SIG-M5 treated with dmso at 0.1 percent for 504 hours (cell line): ENCODE results near the gene DAPK2.

Experiments
- DNase-seq: peaks from one replicate; lab custom pipeline; 2025; ENCODE audit not compliant: unreplicated experiment; lab: John Stamatoyannopoulos, UW

Gene DAPK2

GRCh38 chr15:63945007-63945788, 101.1 kb downstream of the DAPK2 start:
- DNase-seq = peak; percentile 56

DNA sequence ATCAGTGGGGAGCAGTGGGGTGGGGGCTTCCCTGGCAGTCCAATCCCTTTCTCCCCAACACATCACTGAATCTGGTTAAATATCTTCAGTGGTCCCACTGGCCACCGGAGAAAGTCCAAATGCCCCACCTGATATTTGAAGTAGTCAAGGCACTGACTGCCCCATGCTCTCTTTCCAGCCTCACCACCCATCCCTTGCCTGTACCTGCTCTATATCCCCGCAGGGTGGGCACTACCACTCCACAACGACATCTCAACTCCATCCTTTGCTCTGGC, 101.7 kb downstream of the DAPK2 start:
- DNase-seq = no peak

GRCh38 chr15:63943829-63944680, 102.2 kb downstream of the DAPK2 start:
- DNase-seq = no peak

DNA sequence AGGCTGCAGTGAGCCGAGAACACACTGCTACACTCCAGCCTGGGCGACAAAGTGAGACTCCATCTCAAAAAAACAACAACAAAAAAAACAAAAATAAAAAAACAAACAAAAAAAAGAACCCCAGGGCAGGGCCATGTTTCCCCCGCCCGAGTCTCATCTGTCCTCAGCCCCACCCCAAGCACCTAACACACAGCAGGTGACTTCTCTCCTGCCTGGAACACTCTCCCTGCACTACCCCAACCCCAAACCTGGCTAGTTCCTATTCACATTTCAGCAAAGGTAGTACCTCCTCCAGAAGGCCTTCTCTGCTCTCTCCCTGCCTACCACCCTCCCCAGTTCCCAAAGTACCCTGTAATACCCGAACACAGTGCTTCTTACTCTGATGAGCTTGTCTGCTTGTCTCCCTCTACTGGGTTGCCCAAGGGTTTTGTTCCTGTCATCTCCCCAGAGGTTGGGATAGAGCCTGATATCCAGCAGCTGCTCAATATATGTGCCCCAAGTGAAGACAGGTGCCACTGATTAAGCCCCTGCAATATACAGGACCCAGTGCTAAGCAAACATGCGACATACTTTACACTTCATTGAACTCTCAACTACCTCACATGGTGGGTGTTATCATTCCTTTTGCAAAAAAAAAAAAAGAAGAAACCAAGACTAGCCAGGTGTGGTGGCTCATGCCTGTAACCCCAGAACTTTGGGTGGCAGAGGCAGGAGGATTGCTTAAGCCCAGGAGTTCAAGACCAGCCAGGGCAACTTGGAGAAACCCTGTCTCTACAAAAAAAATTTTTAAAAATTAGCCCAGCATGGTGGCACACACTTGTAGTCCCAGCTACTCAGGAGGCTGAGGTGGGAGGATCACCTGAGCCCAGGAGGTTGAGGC, 103.6 kb downstream of the DAPK2 start:
- DNase-seq = no peak

- no peak for DNase-seq
Observed at GRCh38 chr15:63941698-63942465, 104.4 kb downstream of the DAPK2 start.

- no peak for DNase-seq
Observed at GRCh38 chr15:63940966-63941620, 105.2 kb downstream of the DAPK2 start.

- no peak for DNase-seq
Observed at GRCh38 chr15:63939531-63940130, 106.7 kb downstream of the DAPK2 start.

- no peak for DNase-seq
Observed at GRCh38 chr15:63938486-63939061, 107.7 kb downstream of the DAPK2 start.

GRCh38 chr15:63933522-63933921, 112.8 kb downstream of the DAPK2 start:
- no peak for DNase-seq

- no peak for DNase-seq
Observed at GRCh38 chr15:63931556-63931955, 114.7 kb downstream of the DAPK2 start.

GRCh38 chr15:63930034-63930433, 116.3 kb downstream of the DAPK2 start:
- no peak for DNase-seq

GRCh38 chr15:63928185-63928842, 118.0 kb downstream of the DAPK2 start:
- no peak for DNase-seq

- no peak for DNase-seq
Observed at GRCh38 chr15:63923993-63924950, 122.0 kb downstream of the DAPK2 start.

DNA sequence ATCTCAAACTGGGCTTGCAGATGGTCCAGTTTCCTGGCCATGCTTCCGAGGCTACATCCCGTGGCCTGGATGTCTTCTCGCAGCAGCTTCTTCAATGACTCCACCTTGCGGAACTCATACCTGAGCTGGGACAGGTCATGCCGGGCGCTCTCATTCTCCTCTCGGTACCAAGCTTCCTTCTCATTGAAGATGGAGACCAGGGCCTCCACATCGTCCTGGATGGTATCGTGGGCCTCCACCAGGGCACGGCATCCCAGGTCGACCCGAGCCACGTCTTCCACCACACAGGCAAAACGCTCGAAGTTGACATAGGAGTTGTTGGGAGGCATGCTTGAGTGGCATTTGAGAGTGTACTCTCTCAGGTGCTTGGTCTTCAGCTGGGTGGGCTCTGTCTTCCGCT, 123.4 kb downstream of the DAPK2 start:
- no peak for DNase-seq

- no peak for DNase-seq
Observed at GRCh38 chr15:63922261-63922904, 123.9 kb downstream of the DAPK2 start.

GRCh38 chr15:63920504-63921175, 125.6 kb downstream of the DAPK2 start:
- no peak for DNase-seq

DNA sequence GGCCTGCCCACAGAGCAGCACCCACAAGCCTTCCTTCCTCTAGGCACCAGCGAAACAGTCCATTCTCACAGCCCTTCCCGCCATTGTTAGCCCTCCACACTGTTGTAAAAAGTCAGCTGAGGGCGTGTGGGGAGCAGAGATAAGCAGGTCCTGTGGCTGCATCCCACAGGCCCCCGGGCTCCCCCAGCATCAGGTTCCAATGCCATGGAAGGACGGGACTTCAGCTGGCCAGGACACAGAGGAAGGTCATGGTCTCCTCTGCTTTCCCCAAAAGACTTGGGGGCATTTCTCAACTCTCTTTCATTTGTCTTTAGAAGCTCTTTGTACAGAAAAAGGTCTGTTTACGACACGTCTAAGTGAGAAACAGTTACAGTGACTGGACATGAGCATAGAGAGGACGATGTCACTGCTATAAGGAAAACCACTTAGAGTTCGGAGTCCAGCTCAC, 127.4 kb downstream of the DAPK2 start:
- no peak for DNase-seq
